Right ventricle myocardium superior (tissue), 1 donor: ENCODE data around the gene USP31. TPM values are rescaled to one million over a fixed set of nuclear protein-coding genes. Genes with fewer than 3 reads are reported as not detected.

Source experiments
- ATAC-seq: fragments of 200-7000 bp; cut with Tn5 transposase; one replicate; pipeline ENCODE4 v1.9.1; 2020; ENCODE audit warnings: mild to moderate bottlenecking; ENCODE audit not compliant: poor library complexity
- DNase-seq: peaks from one replicate; pipeline ENCODE4 v3.0.0-alpha.2; 2020
- intact Hi-C: fragments of 100-400 bp; cut with DNase I; formaldehyde crosslinking; loops from one replicate; pipeline ENCODE4 v1.11.2; 2022
- total RNA-seq: library from RNA; stranded (reverse); fragmentation: NEBNext Ultra II Directional; extraction: Animal tissue kit (Norgen Biotek cat#: 25700); gene quantifications from one replicate; pipeline ENCODE4 v1.2.1, GENCODE V29; 2021
- donor health status: DM: no; HTN: yes; CAD: no; lungs with severe emphysema.

Gene USP31
- total RNA-seq, 1 donor from 2014 or later: 25.7 TPM

DNA sequence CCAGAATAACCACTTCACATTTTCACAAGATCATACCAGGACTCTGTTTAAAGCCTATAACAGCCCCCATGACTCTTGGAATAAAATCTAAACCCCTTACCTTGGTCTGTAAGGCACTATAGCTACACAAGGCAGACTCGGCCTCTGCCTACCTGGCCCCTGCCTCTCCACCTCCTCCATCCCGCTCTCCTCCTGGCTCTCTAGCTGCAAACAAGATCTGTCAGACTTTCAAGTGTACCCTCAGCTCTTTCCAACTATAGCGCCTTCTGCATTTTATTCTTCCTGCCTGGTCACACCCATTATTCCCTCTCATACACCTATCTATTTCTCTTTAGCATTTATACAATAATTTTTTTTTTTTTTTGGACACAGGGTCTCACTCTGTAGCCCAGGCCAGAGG is 8.2 kb downstream of the USP31 start:
- ATAC-seq (peak; percentile 51), DNase-seq (no peak)
- intact Hi-C loops: no loop called here

DNA sequence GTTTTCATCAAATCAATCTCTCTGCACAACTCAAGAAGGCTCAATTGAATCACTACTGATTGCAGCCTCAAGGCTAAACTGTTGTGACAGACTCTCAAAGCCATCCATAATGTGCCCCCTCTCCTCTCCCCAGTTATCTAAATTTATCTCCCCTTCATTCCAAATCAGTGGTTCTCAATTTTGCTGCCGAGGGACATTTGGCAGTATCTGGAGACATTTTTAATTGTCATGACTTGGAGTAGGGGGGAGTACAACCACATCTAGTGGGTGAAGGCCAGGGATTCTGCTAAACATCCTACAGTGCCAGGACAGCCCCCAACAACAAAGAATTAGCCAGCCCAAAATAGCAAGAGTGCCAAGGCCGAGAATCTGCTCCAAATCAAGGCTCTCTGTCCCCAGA is 9.1 kb downstream of the USP31 start:
- ATAC-seq: no peak
- intact Hi-C loops: no loop called here
- DNase-seq: no peak

DNA sequence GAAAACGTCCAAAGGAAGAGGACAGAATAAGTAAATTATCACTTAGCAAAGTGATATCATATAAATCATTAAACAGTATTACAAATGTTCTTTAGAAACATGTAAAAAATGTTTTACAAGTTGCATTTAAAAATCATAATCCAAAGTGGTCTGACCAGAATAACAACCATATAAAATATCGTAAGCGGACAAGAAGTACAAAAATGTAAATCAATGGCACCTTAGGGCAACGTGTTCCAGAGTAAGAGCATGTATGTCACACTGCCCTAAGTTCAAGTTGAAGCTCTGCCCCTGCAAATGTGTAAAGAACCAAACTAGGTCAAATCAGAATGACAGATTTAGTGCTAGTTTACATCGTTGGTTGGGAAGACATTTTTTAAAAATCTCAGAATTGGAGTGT is 11.4 kb downstream of the USP31 start:
- intact Hi-C loops: no loop called here
- no peak for DNase-seq
- no peak for ATAC-seq

DNA sequence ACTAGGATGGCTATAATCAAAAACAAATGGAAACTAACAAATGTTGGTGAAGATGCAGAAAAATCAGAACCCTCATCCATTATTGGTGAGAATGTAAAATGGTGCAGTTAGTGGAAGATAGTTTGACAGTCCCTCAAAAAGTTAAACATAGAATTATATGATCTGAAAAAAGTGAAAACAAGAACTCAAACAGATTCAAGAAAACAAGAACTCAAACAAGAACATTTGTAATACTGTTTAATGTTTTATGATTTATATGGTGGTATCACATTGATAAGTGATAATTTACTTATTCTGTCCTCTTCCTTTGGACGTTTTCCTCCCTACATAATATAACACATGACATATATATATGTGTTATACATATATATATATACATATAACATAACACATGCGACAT is 12.0 kb downstream of the USP31 start:
- ATAC-seq: no peak
- intact Hi-C loops: no loop called here
- no peak for DNase-seq

DNA sequence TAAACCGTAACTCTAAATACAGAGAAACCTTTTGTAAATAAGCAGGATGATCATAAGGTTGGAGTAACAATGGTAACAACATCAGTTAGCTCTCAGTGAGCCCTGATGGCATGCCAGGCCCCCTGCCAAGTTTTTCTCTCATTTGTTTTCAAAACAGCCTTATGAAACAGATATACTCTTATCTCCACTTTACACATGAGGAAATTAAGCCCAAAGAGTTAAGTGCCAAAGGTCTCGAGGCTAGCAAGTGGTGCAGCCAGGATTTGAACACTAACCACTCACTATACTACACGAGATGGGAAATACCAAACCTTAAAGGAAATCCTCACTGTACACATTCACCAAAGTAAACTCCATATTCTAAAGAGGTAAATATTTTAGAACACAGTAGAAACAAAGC is 15.0 kb downstream of the USP31 start:
- DNase-seq (peak; percentile 76), ATAC-seq (peak; percentile 79)
- intact Hi-C loops: loop anchor here (5.0 kb wide), 1 partner anchor 62 kb away; no protein-coding TSS in a partner anchor

DNA sequence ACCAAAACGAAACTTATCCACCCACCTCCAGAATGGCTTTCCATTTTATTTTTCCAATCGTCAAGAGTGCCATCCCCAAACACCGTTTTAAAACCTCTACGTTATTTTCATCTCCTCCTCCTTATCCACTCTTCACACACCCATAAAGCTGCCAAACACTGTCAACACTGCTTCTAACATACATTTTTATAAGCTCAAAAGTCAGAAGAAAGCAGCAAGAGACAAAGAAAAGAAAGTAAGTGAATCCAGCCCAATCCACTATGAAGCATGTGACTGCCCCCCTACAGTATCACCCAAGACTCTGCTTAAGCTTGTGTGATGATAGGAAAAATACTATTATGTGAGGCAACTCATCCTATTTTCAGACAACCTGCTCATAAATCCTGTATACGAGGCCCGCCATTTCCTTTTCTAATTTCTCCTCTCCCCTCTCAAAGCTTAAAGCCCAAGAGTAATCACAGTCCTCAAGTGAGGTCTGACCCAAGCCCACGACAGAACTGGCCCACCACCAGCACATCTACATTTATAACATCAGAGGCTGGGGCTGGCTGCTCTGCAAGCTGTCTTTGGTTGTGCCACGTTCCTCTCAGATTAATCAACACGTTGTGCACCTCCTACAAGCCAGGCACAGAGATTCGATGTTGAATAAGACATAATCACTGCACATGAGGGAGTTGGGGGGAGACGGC is 16.3 kb downstream of the USP31 start:
- DNase-seq: peak; percentile 71
- intact Hi-C loops: loop anchor here (5.0 kb wide), 1 partner anchor 61 kb away; no protein-coding TSS in a partner anchor
- peak; percentile 83 for ATAC-seq

DNA sequence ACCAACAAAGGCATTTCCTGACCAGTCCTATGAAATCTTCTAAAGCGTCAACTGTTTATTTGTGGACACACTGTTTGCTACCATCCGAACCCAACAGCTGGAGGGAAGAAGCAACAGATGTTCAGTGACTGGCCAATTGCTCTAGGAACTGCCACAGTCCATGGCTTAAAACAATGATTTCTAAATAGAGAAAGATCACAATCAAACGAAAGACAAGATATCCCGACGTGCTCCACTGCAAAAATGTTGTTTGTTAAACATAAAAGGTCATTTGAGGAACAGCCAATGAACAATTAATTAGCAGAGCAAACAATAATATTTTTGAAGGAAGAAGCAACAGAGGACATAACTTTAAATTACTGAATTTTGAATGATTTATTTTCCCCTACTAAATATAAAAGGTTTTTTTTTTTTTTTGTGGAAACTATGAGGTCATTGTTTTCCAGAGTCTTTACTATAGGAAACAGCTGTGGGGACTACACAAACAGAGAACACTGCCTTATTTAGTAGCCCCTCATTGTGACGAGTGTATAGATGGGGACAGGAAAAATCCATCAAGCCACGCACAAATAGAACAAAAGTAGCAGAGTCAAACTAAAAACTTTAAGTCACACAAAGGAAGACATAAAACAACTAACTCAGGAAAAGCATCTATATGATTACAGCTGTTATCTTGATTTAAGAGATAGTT is 17.2 kb downstream of the USP31 start:
- intact Hi-C loops: loop anchor here (5.0 kb wide), 1 partner anchor 60 kb away; no protein-coding TSS in a partner anchor
- ATAC-seq (peak; percentile 15), DNase-seq (no peak)

DNA sequence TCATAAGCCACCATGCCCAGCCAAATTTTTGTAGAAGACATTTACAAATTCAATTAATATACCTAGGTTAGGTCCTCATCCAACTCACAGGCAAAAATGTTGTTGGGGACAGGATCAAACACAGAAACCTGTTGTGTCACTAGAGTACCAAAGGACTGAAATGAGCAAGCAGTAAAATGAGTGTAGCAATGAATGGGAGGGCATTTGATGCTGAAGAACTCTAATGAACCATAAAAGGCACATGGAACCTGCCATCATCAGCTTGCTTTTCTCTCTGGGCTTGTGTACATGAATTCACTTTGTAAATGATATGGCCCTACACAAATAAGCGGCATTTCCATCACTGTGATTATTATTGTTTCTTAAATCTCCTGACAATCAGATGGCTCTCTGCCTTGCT is 17.8 kb downstream of the USP31 start:
- DNase-seq (no peak), ATAC-seq (no peak)
- intact Hi-C loops: loop anchor here (5.0 kb wide), 1 partner anchor 59 kb away; no protein-coding TSS in a partner anchor

DNA sequence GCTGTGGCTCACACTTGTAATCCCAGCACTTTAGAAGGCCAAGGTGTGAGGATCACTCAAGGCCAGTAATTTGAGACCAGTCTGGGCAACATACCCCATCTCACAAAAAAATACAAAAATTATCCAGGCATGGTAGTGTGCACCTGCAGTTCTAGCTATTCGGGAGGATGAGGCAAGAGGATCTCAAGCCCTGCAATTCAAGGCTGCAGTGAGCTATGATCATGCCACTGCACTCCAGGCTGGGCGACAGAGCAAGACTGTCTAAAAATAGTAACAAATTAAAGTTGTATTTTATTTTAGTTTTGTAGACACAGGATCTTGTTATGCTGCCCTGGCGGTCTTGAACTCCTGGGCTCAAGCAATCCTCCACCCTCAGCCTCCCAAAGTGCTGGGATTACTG is 18.2 kb downstream of the USP31 start:
- peak; percentile 15 for ATAC-seq
- DNase-seq: no peak
- intact Hi-C loops: loop anchor here (5.0 kb wide), 1 partner anchor 59 kb away; no protein-coding TSS in a partner anchor

DNA sequence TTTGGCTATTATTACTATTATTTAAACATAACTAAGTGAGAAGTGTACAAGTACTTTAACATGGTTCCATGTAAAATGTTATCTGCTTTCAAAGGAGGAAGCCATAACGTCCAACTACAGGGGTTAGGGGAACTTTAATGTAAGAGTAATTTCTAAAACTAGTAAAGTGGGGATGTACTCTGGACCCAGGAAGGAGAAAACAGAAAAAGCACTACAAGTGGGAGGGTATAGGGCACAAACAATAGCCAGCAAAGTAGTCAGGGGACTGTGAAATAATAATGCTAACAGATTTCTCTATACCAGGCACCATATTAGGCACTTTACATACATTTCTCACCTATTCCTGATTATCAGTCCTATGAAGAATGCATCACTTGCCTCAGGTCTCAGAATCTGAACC is 19.6 kb downstream of the USP31 start:
- intact Hi-C loops: loop anchor here (5.0 kb wide), 1 partner anchor 57 kb away; no protein-coding TSS in a partner anchor

DNA sequence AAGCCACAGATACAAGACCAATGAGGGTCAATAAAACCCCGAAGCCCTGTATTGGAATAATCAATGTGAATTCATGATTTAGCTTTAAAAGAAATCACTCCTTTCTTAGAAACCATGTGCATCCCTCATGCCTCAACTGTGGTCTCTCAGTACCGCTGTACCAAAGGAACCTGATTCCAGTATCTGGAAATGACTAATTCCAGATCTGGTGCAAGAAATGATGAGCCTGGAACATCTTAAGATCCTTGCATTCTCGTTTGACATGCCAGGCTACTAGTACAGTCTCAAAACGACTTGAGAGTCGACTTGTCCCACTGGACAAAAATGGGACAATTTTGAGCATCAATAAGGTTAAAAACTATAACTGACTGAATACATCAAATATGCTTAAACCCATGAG is 21.2 kb downstream of the USP31 start:
- ATAC-seq (no peak), DNase-seq (no peak)
- intact Hi-C loops: no loop called here

More for the DNA sequence above, 19.6 kb downstream of the USP31 start:
- no peak for ATAC-seq
- no peak for DNase-seq

DNA sequence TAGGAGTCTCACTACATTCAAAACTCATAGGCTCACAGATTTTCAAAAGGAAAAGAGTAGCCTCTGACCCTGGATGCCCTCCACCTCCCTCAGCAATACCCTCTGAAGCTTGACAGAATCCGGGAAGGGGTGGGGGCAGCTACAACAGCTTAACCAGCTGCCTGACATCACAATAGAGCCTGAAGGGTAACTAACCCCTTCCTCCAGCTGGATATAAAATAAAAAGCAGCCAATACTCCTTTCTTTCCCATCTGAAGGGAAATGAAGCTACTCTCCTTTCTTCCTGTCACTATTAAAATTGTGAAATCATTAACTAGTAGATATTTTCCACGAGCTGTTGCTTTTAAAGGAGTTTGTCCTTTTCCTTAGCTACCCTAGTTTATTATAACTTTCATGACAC is 24.0 kb downstream of the USP31 start:
- DNase-seq (no peak), ATAC-seq (peak; percentile 34)
- intact Hi-C loops: no loop called here

DNA sequence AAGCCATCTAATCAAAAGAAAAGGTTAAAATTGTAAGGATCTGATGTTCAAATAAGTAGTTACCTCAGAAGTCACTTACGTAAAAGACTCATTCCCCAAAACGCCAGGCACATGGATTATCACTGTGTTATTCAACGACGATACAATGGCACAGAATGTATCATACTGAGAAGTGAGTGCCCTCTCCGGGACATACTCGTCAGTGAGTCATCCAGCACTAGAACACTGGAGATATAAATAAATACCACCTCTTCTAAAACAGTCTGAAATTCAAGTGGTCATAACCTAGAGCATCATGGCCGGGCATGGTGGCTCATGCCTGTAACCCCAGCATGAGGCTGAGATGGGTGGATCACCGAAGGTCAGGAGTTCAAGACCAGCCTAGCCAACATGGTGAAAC is 24.9 kb downstream of the USP31 start:
- intact Hi-C loops: no loop called here
- DNase-seq (peak; percentile 49), ATAC-seq (peak; percentile 91)

DNA sequence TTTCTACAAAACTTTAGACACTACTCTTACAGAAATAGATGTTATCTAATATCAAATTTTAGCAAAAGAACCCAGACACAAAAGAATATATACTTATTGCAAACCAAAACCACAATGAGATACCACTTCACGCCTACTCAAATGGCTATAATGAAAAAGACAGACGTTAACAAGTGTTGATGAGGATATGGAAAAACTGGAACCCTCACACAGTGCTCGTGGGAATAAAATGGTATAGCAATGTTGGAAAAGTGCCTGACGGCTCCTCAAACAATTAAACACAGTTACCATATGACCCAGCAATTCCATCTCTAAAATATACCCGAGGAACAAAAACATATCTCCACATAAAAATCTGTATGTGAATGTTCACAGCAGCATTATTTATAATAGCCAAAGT is 27.1 kb downstream of the USP31 start:
- intact Hi-C loops: no loop called here
- no peak for ATAC-seq
- no peak for DNase-seq

DNA sequence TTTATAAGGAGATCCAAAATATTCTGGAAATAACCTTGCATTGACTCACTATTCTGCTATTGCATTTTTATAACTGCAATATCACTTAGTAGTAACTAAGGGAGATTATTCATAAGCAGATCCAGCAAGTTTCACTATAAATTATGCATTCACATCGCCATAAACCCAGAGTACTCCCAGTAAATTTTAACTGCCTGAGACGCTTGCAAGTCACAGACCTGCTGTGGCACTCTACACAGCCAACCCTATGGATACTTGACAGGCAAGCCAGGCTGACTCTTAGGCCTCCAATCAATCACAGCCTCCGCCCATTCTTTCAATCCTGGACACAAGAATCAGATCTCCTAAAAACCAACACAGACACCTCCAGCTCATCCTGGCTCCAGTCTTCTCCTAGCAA is 28.2 kb downstream of the USP31 start:
- no peak for ATAC-seq
- DNase-seq: no peak
- intact Hi-C loops: no loop called here

DNA sequence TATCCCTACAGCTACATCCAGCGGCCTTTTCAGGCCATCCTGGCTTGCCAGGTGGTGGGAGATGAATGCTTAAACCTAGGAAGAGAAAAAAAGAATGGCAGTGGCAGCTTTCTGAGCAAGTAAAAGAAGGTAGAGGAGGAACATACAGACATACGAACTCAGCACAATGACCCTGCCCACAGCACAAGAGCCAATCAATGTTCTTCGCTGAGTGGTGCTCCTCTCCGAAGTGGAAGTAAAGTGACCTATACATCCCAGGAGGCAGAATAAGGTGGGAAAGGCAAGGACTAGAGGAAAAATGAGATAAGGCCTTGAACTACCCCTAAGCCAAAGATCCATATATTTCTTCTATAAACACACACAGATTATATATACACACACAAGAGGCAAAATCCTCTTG is 28.7 kb downstream of the USP31 start:
- intact Hi-C loops: no loop called here
- no peak for ATAC-seq

DNA sequence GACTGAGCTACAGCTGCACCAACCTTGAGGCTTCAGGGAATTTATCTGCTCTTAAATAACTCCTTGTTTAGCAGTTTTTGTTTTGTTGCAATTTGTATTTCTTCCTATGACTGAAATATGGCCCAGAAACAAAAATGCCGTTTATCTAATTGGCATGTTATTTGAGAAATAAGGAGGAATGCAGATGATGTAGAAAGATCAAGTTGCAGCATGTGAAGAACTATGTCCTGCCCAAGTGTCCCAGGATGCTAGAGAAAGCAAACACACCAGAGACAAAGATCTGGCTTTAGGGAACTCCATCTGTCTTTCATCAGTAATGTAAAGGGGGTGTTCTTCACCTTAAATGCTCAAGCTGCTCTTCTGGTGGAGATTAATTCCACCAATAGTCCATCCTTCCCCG is 29.7 kb downstream of the USP31 start:
- ATAC-seq (no peak), DNase-seq (no peak)
- intact Hi-C loops: no loop called here

More for the DNA sequence above, 28.7 kb downstream of the USP31 start:
- no peak for DNase-seq

DNA sequence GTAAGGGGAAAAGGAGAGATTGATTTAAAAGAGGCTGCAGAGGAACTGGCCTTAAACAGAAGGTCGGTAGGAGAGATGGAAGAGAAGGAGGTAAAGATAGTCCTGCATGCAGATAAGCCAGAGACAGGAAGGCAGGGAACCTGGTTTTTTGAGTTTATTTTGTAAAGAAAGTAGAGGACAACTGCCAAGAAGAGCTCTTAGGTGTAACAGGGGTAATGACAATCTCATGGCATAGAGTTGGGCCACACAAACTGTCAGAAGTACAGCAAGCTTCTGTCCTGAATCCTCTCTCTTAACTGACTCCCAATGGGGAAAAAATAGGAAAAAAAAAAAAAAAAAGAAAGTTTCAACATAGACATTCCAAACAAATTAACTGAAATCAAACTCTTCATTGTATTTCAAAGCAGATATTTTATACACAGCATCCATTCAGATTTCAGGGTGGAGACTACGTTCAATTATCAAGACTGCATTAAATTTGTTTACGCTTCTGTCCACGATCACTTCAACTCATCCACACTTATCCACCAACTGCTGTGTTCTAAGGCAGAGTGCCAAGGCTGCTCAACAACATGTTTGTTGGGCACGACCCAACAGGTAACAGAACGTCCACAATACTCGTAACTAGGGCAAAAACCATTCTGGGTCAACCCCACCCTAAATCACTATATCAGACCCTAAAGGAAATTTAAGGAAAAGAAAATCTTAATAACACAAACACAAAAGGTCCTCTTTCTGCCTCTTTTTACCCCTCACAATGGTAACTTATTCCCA is 34.9 kb downstream of the USP31 start:
- ATAC-seq (peak; percentile 72), DNase-seq (no peak)
- intact Hi-C loops: no loop called here

DNA sequence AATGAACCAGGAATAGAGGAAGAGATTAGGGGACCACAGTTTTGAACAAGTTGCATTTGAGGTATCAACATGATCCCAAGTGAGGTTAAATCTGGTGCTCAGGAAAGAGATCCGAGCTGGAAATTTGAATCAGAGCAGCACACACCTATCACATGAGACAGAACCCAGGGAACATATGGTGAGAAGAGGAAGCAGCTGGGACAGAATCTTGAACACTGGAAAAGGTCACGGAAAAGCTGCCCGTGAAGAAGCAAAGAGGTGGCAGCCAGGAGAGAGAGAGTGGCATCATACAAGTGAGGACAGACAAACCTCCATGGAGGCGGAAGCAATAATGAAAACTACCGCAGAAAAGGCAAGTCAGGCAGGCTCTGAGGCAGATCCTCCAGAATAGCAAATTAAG is 36.1 kb downstream of the USP31 start:
- intact Hi-C loops: no loop called here
- no peak for DNase-seq
- ATAC-seq: no peak
